ENCODE measurements around the gene TEN1.
A peak's percentile ranks its signal among the peaks of the same experiment; 100 is the strongest.
"Not testable (repeated sequence)": the region's sequence is repeated elsewhere in the genome, so short reads cannot be mapped to it uniquely, and the experiment has no call there.

TEN1 gene, protein sequence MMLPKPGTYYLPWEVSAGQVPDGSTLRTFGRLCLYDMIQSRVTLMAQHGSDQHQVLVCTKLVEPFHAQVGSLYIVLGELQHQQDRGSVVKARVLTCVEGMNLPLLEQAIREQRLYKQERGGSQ

DNA sequence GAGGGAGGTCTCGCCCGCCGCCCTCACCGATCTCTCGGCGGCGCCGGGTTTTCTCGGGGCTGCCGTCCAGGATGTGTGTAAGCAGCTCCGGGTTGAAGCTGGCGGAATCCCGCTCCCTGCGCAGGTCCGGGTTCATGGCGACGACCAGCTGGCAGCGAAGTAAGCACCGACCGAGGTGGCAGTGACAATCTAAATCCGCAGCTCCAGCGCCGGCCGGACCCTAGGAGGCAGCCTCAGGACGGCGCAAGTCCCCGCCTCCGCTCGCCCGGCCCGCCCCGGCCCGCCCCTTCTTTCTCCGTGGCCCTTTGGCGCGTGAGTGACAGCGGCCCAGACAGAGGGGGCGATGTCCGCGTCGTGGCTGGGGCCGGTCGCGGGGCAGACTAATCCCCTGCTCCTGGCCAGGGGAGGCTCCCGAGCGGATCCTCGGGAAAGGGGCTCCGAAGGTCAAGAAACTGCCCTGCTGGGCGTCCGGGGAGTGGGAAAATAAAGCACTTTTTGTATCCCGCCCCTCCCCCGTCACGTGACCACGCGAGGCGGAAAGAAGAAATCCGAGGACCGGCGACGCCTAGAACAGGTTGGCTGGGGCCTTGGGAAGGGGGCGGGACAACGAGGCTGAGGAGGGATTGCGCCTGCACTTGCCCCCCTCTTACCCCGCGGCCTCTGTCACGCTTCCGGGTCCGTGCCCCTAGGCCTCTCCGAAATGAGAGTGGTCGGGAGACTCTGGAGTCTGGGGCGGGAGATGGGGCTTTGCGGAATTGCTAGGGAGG lies at the start of gene TEN1, which contains the start of gene ACOX1:
Gene TEN1, plus strand, starts transcription at position 303 of the 767 bp plus-strand sequence. CDS start 6,953 bp downstream, outside the sequence.
Gene ACOX1, minus strand, starts transcription at position 229 of the 767 bp plus-strand sequence. Its CDS starts 93 bp downstream, at position 136.
- DNase-seq (ENCODE audit: low read depth), result peak; percentile 95

DNA sequence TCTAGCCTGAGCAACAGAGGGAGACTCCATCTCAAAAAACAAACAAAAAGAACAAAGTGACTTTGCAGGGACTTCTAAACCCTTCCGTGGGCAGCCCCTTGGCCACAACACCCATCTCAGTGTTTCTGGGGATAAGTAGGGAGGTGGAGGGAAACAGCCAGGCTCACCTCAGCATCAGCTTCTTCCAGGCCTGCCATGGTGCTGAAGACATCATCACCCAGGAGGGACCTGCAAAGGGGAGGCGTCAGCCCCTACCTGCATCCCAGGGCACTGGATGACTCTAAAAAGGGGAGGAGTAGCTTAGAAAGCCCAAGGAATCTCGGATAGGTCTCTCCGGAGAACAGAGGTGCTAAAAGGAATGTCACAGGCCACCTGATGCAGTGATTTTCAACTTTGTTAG lies 48.0 kb upstream of the TEN1 start:
- DNase-seq (ENCODE audit: low read depth), result no peak

DNA sequence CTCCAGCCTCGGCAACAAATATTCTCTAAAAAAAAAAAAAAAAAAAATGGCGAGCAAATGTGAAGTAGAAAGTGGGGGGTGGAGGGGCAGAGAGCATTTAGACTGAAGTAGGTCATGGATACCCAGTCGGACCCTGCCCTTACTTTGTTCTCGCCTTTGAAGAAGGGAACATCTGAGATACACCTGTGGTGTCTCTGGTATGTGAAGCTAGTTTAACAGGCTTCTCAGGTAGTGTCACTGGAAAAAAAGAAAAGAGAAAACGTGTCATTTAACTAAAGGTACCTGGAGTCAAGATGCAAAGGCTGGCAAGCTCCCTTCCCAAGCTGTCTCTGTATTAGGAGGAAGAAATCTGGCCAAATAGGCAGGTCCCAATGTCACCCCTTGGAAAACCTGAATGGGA lies 46.2 kb upstream of the TEN1 start:
- DNase-seq (ENCODE audit: low read depth), result no peak

DNA sequence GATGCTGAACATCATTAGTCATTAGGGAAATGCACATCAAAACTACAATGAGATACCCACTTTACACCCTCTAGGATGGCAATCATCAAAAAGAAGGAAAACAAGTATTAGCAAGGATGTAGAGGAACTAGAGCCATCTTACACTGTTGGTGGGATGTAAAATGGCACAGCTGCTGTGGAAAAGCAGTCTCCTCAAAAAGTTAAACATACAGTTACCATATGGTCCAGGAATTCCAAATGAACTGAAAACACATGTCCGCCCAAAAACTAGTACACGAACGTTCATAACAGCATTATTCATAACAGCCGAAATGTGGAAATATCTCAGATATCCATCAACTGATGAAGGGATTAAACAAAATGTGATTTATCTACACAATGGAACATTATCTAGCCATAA lies 45.2 kb upstream of the TEN1 start:
- no peak for DNase-seq (ENCODE audit: low read depth)

DNA sequence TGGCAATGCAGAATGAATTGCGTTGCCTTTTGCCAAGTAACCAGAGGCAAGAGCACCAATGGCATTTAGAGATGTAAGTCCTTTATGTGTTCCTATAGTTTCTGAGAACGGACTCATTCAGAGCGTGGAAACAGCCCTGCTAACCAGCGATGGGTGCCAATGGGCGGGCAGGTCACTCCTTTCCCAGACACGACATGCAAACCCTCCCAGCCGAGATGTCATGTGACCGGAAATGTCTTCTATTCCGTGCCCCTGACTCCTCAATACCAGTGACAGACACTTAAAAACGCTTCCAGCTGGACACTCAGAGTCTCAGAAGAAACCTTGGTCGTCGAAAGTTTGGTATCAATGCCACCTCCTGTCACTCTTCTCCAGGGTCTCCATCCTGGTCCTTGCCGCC lies 41.4 kb upstream of the TEN1 start:
- no peak for DNase-seq (ENCODE audit: low read depth)

DNA sequence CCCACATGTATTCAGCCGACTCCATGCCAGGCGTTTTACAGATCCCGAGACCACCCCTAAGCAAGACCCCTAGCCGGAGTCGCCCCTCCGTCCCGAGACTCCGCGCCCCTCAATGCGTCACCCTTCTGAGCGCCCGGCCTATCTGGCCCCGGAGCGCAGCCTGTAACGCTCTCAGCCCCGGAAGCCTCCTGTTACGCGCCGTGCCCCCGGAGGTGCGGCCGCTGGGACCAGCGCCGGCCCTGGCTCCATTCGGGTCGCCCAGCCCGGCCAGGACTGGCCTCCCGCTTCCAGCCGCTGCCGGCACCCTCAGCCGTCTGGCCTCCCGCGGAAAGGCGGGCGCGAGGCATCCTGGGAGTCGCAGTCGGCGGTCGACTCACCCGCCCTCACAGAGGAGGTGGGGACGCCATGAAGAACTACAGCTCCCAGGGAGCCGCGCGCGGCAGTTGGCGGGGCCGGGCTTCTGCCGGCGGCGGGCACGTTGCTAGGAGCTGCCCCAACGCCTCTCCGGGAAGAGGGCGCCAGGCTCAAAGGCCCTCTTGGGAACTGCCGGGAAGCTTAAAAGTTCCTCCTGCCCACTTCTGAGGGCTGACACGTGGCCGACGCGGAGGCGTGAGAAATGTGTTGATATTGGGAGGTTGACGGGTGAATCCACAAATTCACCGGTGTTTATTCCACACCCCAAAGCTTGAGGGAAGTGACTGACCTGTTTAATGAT lies 38.2 kb upstream of the TEN1 start, which contains the start of gene FBF1:
Gene FBF1, minus strand, starts transcription at position 316 of the 715 bp plus-strand sequence. CDS start 2,893 bp downstream, outside the sequence.
- DNase-seq (ENCODE audit: low read depth), result peak; percentile 86

DNA sequence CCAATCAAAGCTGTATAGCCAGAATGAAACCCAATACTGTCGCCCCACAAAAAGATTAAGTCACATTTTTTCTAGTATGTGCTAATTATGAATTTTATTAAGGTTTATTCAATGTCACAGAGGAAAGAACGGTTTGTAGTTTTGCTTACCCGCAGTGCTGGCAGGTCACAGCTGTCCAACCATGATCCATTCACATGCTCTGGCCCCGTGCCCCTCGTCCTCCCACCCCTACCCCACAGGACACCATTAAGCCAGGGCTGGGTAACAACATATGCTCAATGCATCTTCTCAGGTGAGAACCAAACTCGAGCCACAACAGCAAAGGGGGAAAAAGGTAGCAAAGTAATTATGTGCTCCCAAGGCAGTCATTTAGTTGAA lies 37.6 kb upstream of the TEN1 start:
- DNase-seq (ENCODE audit: low read depth), result no peak

DNA sequence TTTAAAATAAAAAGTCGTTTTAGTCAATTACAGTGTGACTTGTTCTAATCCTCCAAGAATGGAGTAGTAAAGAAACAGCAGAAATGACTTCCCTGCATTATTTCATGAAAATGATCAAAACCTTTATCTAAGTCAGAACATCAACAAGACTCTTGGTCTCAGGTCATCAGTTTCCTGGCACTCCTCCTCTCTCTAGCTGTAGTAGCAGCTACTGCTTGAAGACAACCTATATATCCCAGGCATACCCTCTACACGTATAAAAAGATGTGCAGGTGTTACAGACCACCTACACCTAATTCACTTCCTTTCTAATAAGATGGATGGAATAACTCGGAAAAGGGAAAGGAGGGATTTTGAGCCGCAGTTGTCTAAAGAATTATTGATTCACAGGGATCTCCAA lies 36.6 kb upstream of the TEN1 start:
- DNase-seq (ENCODE audit: low read depth), result no peak

DNA sequence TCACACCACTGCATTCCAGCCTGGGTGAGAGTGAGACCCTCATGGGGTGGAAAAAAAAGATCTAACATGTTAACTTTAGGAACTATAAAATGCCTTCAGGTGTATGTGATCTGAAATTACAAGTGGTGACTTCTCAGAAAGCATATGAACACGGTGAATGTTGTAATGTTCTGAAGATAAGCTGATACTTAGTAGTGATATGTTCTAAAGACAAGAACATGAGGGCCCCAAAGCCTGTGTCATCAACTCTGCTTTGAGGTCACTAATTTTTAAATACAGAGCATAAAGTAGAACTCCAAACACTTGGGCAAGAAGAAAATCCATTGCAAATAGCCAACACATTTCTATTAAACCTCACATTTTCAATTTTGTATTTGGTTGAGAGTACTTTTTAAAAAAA lies 35.5 kb upstream of the TEN1 start:
- DNase-seq (ENCODE audit: low read depth), result no peak

DNA sequence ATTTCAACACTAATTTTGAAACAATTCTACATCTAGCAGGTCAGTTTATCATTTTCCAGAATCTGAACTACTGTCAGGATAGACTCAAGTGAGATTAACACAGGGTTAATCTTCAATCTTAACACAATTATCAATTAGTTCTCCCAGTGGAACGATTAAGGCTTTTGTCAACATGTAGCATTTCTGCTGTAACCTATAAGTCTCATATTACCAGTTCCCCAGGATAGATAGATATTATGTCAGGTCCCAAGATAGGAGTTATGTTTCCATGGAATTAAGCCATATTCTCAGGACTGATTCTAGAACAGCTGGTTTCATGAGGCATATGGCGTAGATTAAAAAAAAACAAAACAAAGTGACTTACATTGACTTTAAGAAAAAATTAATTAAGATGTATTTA lies 33.8 kb upstream of the TEN1 start:
- no peak for DNase-seq (ENCODE audit: low read depth)

DNA sequence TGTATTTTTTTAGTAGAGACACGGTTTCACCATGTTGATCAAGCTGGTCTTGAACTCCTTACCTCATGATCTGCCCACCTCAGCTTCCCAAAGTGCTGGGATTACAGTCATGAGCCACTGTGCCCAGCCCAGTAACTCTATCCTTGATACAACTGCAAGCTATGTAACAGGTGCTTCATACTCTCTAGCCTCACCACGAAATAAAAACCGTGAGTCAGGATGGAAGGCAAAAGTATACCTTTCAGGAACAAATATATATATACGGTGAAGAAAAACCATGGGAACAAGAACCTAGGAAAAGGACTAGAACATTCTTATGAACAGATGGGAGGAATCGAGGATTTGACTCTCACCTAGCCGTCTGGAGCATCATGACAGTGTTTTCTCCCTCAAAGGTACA lies 28.6 kb upstream of the TEN1 start:
- no peak for DNase-seq (ENCODE audit: low read depth)

DNA sequence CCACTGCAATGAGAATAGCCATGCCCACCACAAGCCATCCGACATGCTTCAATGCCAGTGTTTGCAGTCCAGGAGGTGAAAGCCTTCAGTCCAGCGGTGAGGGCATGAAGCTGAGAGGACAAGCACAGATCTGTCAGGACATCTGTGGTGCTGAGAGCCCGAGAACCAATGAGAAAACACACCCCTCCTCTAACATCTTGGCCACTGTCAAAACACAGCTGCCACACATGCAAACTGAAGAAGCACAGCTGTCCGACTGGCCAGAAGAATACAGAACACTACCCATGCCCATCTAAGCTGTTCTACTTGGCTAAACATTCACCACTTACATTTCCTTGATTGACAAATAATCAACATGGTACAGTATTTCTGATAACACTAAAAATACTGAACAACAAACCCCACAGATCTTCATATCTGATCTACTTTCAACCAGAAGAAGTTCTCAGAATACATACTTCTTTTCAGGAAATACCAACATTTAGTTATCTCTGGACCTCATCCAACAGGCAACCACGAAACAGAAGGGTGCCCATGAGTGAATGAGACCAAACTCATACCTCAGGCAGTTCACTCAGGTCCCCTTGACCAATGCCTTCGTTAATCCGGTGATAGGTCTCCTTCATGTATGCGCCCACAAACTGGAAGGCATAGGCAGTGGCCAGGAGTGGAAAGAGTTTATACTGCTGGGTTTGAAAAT lies 28.0 kb upstream of the TEN1 start:
- DNase-seq (ENCODE audit: low read depth), result no peak

DNA sequence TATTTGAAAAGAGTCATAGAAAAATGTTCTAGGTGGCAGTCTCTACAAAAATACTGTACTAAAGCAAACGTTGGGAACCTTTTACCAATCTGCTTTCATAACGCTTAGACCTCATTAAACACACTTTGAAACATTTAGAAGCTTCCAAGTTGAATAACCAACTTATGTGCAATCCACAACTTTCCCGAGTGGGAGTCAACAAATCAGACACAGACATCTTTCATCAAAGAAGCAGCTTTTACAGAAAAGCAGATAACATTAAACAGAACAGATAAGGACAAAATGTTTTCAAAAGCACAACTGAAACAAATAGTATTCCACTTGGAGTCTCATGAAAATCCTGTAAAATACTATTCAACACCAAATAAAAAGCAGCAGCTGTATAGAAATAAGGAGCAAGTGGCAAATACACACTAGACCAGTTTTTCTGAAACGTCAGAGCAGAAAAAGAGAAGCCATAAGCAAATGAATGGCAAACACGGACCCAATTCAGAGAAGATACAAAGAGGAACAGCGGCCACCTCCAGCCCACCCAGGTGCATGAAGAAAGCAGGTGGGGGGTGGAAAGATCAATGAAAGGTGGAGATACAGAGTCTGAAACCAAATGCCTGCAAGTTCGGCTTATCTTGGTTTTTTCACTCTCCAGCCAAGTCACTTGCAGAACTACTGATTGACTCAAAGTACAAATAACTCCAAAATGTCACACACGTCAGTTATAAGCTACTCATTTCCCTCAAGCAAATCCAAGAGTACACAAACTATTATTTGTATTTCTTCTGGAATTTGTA lies 19.8 kb upstream of the TEN1 start:
- no peak for DNase-seq (ENCODE audit: low read depth)

DNA sequence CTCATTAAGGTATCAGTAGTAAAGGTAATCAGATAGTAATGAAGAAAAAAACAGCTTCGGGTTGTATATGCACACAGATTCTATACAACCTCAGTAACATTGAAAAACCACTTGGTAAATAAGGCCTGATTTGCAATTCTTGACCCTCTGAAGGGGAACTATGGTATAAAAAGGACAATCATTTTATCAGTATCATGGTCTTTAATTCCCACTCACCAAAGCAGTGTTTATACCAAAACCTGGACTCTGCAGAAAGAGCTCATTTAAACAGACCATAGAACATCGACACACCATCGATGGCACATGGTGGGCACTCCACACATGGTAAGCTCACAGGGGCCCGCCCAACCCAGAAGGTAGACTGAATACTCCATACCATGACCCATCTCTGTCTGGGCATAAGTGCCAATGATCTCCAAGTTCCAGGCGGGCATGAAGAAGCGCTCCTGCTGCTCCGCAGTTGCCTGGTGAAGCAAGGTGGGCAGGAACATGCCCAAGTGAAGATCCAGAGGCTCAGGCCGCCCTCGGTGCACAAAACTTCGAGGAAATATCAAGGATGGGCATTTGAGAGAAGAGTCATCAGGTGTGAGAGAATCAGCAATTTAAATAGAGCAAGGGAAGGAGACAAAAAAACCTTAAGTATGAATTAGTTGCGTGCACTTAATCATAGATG lies 19.1 kb upstream of the TEN1 start:
- DNase-seq (ENCODE audit: low read depth), result no peak

DNA sequence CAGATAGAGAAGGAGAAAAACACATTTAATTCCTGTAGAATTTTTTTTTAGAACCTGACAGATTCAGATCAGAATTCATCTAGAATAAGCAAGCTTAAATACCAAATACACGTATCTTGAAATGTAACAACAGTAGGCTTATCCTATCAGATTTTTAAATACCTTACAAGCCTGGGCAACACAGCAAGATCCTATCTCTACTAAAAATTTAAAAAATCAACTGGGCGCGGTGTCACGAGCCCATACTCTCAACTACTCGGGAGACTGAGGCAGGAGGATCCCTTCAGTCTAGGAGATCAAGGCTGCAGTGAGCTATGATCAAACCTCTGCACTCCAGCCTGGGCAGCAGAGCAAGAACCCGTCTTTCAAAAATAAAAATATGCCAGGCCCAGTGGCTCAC lies 13.6 kb upstream of the TEN1 start:
- DNase-seq (ENCODE audit: low read depth), result no peak

DNA sequence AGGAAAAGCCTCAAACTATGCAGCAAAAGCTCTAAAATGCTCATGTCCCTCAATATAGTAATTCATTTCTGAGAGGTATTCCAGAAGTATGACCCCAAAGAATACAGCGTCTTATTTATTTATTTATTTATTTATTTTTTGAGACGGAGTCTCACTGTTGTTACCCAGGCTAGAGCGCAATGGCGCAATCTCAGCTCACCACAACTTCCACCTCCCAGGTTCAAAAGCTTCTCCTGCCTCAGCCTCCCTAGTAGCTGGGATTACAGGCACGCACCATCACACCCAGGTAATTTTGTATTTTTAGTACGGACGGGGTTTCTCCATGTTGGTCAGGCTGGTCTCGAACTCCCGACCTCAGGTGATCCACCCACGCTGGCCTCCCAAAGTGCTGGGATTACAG lies 10.0 kb upstream of the TEN1 start:
- not testable (repeated sequence) for DNase-seq (ENCODE audit: low read depth)

DNA sequence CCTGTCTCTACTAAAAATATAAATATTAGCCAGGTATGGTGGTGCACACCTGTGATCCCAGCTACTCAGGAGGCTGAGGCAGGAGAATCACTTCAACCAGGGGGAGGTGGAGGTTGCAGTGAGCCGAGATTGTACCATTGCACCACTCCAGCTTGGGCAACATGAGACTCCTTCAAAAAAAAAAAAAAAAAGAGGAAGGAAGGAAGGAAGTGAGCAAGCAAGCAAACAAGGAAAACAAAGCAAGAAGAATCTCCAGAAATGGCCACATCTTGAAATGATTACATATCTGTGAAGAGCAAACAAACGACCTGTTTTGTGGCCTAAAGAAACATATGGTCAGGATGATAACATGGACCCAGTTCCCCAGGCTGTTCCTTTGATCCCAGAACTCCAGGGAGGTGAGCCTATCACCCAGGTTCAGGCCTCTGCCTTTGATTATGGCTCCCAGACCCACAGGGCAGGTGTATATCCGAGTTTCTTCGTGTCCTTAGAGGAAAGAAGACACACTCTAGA lies 9.0 kb upstream of the TEN1 start:
- no peak for DNase-seq (ENCODE audit: low read depth)

DNA sequence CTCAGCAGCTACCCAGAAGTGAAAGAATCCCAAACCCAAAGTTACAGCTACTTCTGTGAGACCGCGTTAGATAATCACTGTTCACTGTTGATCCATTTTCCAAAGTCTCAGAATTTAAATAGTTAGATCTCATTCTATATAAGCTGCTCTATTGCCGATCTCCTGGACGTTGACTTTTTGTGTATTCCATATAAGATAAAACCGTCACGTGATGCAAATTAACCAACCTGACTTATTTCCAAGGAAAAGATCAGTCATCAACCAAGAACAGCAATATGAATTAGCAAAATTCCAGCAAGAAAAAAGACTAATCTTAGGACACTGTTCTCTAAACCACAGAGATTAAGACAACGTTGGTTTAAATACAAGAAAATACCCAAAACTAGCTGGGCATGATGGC lies 8.4 kb upstream of the TEN1 start:
- DNase-seq (ENCODE audit: low read depth), result no peak

DNA sequence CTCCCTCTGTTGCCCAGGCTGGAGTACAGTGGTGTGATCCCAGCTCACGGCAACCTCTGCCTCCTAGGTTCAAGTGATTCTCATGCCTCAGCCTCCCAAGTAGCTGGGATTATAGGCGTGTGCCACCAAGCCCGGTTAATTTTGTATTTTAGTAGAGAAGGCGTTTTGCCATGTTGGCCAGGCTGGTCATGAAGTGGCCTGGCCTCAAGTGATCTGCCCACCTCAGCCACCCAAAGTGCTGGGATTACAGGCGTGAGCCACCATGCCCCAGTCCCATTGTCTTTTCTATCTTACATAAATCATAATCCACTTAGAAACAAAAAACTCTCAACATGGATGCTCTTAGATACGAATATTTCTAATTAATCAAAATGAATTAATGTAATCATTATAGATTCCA lies 3.9 kb upstream of the TEN1 start:
- not testable (repeated sequence) for DNase-seq (ENCODE audit: low read depth)

DNA sequence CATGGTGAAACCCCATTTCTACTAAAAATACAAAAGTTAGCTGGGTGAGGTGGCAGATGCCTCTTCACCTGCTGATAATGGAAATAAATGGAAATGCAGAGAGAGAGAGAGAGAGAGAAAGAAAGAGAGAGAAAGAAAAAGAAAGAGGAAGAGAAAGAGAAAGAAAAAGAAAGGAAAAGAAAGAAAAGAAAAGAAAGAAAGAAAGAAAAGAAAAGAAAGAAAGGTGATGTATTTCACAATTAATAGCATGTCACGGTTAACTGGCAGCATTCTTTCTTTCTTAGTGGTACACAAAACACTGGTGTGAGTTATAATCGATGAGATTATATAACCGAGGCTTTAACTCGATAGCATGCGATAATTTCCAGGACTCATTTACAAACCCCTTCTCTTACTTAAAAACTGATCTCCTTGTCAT lies 3.3 kb upstream of the TEN1 start:
- DNase-seq (ENCODE audit: low read depth), result no peak
